ENCODE measurements around the gene UQCRQ. TPM values are rescaled to one million over a fixed set of nuclear protein-coding genes. Genes with fewer than 3 reads are reported as not detected.

The UQCRQ gene
- total RNA-seq, 1 experiment from 2014 or later, result 229 TPM

DNA sequence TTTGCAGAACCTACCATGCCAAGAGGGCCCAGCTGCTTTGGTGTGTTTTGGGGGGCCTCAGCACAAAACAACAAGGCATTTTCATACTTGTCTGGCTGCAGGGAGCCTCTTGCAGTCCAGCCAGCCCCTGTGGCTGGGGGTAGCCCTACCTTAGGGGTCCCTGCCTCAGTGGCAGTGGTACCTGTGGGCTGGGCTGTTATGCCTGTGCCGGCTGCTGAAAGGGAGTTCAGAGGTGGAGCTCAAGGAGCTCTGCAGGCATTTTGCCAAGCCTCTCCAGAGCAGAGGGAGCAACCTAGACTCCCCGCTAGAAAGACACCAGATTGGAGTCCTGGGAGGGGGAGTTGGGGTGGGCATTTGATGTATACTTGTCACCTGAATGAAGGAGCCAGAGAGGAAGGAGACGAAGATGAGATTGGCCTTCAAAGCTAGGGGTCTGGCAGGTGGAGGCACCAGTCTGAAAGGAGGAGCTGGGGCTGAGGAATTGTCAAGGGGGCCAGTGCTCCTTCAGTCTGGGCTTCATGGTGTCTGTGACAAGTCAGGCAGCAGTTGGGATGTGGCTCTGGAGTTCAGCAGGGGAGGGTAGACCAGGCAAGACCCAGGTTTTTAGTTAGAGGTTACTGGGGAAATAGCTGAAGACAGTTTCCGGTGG lies 37.5 kb upstream of the UQCRQ start:
- no peak overlapping the region for H3K27ac ChIP-seq
- H3K36me3 ChIP-seq, result no peaks in the 10 kb centered on the region
- no peaks in the 10 kb centered on the region for H3K9me3 ChIP-seq (replicated peaks)
- no peaks in the 10 kb centered on the region for H3K4me1 ChIP-seq
- DNase-seq, result no peak
- no peak overlapping the region for H3K4me3 ChIP-seq
- no peaks in the 10 kb centered on the region for H3K27me3 ChIP-seq

DNA sequence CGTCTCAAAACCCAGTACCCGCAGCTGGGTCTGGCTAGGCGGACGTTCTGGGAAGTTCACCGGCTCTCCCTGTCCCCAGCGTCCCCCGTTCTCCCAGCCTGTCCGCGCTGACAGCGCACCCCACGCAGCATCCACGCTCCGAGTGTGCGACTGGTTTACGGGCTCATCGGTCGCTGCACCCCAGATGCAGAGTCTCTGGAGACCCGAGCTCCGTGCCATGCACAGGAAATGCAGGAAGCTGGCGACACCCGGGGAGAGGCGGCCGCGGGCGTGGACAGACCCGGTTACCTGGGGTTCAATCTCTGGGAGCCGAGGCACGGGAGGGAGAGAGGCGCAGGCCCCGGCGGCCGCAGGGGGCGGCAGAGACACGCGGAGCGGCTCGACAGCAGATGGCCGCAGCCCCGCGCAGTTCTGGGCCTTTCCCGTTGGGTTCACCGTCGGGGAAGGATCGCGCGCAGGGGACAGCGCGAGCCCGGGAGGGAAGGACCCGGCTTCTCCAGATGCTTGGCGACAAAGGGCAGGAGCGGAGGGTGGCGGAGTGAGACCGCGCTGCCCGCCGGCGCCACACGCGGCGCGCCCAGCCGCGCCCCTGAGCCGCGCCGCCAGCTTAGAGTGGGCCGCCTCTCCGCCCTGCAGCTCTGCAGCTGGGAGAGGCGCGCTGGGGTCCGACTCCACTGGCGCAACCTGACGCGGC lies 36.6 kb upstream of the UQCRQ start:
- Histone ChIP-seq H3K36me3 (no peaks in the 10 kb centered on the region), H3K4me3 (peak overlapping the region; percentile 69), H3K27me3 (no peaks in the 10 kb centered on the region), H3K4me1 (no peaks in the 10 kb centered on the region), H3K27ac (no peak overlapping the region), H3K9me3 (replicated peaks) (no peaks in the 10 kb centered on the region)
- DNase-seq, result peak; percentile 72 to 77

DNA sequence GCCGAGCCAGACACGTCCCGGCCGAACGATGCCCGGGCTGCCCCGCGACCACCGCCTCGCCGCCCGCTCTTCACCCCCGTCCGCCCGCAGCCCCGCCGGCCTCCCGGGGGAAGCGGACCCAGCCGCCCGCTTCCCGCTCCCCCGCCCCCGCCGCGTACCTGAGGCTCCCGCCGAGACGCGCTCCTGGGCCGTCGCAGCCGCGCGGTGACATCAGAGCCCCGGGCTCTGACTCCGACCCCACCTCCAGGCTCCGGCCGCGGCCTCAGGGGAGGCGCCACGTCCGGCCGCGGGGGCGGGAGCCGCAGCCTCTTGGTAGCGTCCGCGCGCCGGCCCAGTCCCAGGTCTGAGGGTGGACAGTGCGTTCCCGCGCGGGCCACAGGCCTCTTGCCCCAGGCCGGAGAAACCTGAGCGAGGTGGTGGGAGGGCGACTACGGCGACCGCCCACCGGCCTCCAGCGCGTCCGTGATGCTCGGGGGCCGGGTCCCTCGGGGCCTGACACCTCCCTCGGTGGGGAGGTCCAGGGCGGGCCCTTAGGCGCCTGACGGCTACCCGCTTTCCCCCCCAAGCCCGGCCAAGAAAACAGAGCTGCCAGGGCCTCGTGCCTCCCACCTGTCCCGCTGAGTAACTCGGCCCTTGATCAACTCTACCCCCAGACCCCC lies 35.9 kb upstream of the UQCRQ start, which contains the start of gene SHROOM1:
TSS of gene SHROOM1 (minus strand) at position 212 of the 659 bp plus-strand sequence. CDS start 4,507 bp downstream, outside the sequence.
- no peaks in the 10 kb centered on the region for H3K36me3 ChIP-seq
- H3K4me3 ChIP-seq, result peak within 1 kb of the TSS; percentile 69
- H3K27ac ChIP-seq, result no peak within 1 kb of the TSS
- no peaks in the 10 kb centered on the region for H3K4me1 ChIP-seq
- peak; percentile 33 to 42 for DNase-seq
- no peaks in the 10 kb centered on the region for H3K9me3 ChIP-seq (replicated peaks)
- no peaks in the 10 kb centered on the region for H3K27me3 ChIP-seq

DNA sequence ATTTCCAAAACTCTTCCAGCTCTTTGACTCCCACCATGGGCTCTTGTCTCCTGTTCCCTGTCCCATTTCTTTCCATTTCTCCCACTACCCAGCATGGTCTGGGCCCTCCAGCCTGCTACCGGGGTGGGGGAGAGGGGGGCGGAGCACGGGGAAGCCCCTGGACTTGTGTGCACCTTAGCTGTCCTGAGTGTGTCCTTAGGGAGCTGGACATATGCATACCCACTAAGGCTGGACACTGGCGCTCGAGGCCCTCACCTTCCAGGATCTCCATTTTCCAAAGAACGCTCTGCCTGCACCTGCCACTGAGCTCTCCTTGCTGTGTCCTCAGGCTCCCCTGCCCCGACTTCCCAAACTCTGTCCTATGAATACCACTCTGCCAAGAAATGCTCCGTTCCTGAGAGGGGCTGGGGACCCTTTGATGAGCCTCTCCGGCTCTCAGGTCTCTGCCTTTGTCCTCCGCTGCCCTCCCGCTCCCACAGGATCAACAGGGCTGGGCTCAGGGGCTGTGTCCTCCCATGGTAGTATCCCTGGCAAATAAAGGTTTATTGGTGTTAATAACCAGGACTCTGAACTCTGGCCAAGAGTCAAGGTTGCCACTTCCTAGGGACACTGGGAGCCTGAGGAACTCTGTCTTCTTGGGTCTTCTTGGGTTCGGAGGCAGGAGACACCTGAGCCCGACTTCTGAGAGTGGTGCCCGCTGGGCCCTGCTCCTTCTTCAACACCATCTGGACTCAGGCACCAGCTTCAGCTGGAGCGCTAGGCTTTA lies 35.2 kb upstream of the UQCRQ start:
- Histone ChIP-seq H3K9me3 (replicated peaks) (no peaks in the 10 kb centered on the region), H3K4me1 (no peaks in the 10 kb centered on the region), H3K27ac (no peak overlapping the region), H3K27me3 (no peaks in the 10 kb centered on the region), H3K4me3 (peak overlapping the region; percentile 69), H3K36me3 (no peaks in the 10 kb centered on the region)
- DNase-seq, result no peak

DNA sequence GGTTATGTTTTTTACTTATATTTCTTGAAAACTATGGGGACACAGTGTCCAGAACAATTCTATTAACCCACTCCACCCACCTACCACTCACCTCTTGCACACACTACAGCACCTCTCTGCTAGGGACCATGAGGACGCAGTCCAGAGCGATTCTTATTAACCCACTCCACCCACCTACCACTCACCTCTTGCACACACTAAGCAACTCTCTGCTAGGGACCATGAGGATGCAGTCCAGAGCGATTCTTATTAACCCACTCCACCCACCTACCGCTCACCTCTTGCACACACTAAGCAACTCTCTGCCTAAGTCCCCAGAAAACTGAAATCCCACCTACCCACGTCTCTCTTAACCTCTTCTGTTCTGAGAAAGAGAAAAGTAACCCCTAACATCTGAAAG lies 33.8 kb upstream of the UQCRQ start:
- no peaks in the 10 kb centered on the region for H3K9me3 ChIP-seq (replicated peaks)
- no peak overlapping the region for H3K27ac ChIP-seq
- no peak overlapping the region for H3K4me3 ChIP-seq
- H3K36me3 ChIP-seq, result no peaks in the 10 kb centered on the region
- H3K4me1 ChIP-seq, result no peaks in the 10 kb centered on the region
- no peak for DNase-seq
- no peaks in the 10 kb centered on the region for H3K27me3 ChIP-seq

DNA sequence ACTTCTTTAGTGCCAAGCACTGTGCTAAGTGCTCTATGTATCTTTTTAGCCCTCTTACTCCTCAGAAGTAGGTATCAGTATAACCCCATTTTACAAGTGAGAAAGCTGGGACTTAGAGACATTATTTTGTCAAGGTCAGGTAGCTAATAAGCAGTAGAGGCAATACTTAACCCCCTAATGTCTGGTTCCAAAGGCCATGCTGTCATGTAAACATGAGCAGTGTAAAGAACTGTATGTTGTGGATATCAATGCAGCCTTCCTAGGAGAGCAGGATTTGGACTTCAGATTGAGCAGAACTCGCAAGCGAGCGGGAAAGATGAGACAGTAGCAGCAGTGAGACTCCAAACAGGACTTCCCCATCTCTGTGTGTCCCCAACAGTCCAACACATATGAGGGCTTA lies 32.4 kb upstream of the UQCRQ start:
- no peak for DNase-seq
- no peaks in the 10 kb centered on the region for H3K9me3 ChIP-seq (replicated peaks)
- no peaks in the 10 kb centered on the region for H3K36me3 ChIP-seq
- H3K4me1 ChIP-seq, result no peaks in the 10 kb centered on the region
- no peak overlapping the region for H3K4me3 ChIP-seq
- H3K27me3 ChIP-seq, result no peaks in the 10 kb centered on the region
- H3K27ac ChIP-seq, result no peak overlapping the region

DNA sequence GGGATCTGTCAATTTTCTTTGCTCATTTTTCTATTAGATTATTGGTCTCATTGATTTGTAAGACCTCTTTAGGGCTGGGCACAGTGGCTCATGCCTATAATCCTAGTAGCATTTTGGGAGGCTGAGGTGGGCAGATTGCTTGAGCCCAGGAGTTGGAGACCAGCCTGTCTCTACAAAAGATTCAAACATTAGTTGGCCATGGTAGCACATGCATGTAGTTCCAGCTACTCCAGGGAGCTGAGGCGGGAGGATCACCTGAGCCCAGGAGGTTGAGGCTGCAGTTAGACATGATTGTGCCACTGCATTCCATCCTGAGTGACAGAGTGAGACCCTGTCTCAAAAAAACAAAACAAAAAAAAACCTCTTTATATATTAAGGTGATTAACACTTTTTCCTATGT lies 29.6 kb upstream of the UQCRQ start:
- Histone ChIP-seq H3K9me3 (replicated peaks) (no peaks in the 10 kb centered on the region), H3K4me3 (no peak overlapping the region), H3K4me1 (no peaks in the 10 kb centered on the region), H3K36me3 (no peaks in the 10 kb centered on the region), H3K27ac (no peak overlapping the region), H3K27me3 (no peaks in the 10 kb centered on the region; the same call in 1 of the 2 replicates)
- no peak for DNase-seq

DNA sequence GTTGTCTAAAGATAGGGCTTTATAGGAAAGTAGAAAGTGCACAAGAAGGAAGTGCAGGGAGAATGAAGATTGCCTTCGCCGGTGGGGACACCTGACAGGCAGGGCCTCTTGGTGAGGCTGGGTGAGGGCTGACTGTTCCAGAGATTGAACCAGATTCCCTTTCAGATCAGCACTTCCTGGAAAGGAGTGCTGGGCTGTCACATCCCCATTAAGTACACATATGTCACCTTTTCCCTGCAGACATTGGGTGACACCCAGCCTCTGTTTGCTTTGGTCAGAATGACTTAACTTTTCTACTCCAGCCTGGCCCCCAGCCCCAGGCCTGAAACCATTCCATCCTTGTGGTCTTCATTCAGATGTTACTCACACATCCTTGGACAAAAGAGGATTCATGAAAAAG lies 28.6 kb upstream of the UQCRQ start:
- no peak for DNase-seq
- no peak overlapping the region for H3K4me3 ChIP-seq
- no peak overlapping the region for H3K27ac ChIP-seq
- no peaks in the 10 kb centered on the region for H3K4me1 ChIP-seq
- no peaks in the 10 kb centered on the region for H3K36me3 ChIP-seq
- no peaks in the 10 kb centered on the region for H3K9me3 ChIP-seq (replicated peaks)
- H3K27me3 ChIP-seq, result no peaks in the 10 kb centered on the region; the same call in 1 of the 2 replicates

DNA sequence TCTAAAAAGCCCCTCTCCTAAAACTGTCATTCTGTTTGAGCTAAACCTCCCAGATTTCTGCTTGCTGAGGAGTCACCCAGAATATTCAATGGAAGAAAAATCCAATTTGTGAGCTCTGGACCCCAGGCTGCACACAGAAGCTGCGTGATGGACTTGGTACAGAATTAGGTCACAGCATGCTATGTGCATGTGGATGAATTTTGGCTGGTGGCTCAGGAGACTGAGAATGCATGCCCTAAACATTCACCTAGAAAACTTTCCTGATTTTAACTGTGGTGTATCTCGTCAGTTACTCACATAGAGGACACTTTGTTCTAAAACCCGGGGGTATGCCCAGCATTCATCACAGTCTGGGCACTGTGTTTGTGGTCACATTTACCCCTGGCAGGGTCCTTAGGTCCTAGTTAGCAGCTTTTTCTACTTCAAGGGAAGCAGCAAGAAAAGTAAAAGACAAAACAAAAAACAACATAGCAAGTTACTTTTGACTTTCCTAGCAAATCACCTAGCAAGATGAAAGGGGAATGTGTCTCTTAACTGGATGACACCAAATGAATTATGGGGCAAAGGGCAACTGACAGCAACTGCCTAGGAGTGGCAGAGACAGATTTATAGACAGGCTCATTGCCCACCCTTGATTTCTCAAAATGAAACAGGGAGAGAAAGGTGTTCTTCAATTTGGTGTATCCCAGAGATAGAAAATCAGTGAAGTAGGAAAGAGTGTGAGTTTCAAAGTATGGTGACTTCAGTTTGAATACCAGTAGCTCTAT lies 27.7 kb upstream of the UQCRQ start:
- no peaks in the 10 kb centered on the region for H3K4me1 ChIP-seq
- no peaks in the 10 kb centered on the region for H3K9me3 ChIP-seq (replicated peaks)
- H3K4me3 ChIP-seq, result no peak overlapping the region
- DNase-seq, result no peak
- H3K36me3 ChIP-seq, result no peaks in the 10 kb centered on the region
- H3K27ac ChIP-seq, result no peak overlapping the region
- H3K27me3 ChIP-seq, result no peaks in the 10 kb centered on the region; the same call in 1 of the 2 replicates

DNA sequence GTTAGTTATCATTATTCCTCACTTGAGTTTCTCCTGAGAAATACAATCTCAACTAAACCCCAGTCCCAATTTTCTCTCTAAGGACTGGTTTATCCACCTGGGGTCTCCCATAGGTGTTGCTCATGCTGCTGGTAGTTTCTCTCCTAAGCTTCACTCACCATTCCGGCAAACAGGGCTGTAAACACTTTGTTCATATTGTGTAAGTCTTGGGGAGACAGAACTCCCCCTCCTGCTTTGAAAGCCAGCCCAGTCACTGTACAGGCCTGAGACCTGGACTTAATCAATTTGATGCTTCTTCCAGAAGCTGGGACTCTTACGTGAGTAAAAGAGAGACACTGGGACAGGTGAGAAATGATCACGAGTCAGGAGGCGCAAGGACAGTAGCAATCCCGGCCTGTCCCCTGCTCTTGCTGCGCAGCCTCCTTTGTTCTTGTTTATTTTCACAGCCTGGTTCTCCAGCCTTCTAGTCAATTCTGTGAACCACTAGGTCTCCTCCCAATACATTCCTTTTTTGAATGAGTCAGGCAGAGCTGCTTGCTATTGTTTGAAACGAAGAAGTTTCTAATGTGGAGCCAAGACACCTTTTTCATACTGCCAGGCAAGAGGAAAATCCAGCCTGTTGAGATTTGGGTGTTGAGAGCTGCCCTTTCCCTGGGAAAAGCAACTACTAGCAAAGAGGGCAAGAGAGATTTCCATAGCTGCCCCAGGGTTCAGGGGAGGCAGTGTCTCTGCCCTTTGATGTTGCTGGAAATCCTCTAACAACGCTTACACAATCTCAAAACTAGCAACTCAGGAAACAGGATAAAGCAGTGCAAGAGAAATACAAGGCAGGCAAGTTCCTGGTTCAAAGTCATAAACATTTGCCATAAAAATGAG lies 26.8 kb upstream of the UQCRQ start:
- Histone ChIP-seq H3K9me3 (replicated peaks) (no peaks in the 10 kb centered on the region), H3K27ac (no peak overlapping the region), H3K4me3 (no peak overlapping the region), H3K4me1 (no peaks in the 10 kb centered on the region), H3K27me3 (no peaks in the 10 kb centered on the region; the same call in 1 of the 2 replicates), H3K36me3 (no peaks in the 10 kb centered on the region)
- no peak for DNase-seq

DNA sequence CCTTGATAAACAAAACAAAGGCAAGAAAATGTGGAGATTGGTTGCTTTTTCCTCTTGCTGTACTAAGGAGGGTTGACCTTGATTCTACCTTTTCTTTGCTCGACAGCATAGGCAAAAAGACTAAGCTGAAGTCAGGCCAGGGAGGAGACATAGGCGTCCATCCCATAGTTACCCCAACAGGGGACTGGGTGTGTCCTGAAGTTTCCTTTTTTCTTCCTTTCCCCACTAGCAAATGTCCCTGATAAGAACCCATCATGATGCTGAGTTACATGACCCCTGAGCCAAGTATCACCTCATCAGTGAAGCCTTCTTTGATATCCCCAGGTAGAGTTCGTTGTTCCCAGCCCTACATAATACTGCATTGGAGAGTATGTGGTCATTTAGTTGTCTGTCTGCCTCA lies 26.1 kb upstream of the UQCRQ start:
- DNase-seq, result no peak
- no peak overlapping the region for H3K4me3 ChIP-seq
- no peaks in the 10 kb centered on the region for H3K9me3 ChIP-seq (replicated peaks)
- H3K27ac ChIP-seq, result no peak overlapping the region
- no peaks in the 10 kb centered on the region for H3K4me1 ChIP-seq
- H3K36me3 ChIP-seq, result no peaks in the 10 kb centered on the region
- H3K27me3 ChIP-seq, result no peaks in the 10 kb centered on the region; the same call in 1 of the 2 replicates

DNA sequence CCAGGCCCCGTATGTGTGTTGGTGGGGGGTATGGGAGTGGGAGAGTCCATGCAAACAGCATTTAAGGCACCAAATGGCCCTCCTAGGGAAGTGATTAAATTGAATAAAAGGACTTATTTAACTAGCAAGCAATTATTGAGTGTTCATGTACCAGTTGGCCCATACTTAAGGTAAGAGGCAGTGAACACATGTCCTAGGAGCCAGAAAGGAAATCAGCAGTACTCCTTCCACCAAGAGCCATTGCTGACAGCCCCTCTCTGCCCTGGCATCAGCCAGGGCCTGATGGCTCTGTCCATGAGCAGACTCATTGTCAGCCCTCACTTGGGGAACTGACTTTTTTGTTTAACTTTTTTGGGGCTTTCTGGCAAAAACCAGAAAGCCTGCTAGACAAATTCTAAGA lies 25.5 kb upstream of the UQCRQ start:
- H3K9me3 ChIP-seq (replicated peaks), result no peaks in the 10 kb centered on the region
- no peaks in the 10 kb centered on the region; the same call in 1 of the 2 replicates for H3K27me3 ChIP-seq
- no peaks in the 10 kb centered on the region for H3K36me3 ChIP-seq
- no peaks in the 10 kb centered on the region for H3K4me1 ChIP-seq
- no peak overlapping the region for H3K4me3 ChIP-seq
- no peak overlapping the region for H3K27ac ChIP-seq
- DNase-seq, result no peak

DNA sequence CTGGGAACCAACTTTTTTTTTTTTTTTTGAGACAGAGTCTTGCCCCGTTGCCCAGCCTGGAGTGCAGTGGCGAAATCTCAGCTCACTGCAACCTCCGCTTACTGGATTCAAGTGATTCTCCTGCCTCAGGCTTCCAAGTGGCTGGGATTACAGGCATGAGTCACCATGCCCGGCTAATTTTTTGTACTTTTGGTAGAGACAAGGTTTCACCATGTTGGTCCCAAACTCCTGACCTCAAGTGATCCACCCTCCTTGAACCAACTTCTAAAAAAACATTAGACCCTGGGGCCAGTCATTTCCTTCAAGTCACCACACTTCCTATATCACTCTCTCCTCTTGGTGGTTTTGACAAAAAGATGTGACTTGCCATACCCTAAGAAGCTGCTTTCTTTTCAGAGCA lies 25.1 kb upstream of the UQCRQ start:
- no peaks in the 10 kb centered on the region for H3K4me1 ChIP-seq
- no peak overlapping the region for H3K4me3 ChIP-seq
- H3K27me3 ChIP-seq, result no peaks in the 10 kb centered on the region; the same call in 1 of the 2 replicates
- H3K9me3 ChIP-seq (replicated peaks), result no peaks in the 10 kb centered on the region
- DNase-seq, result no peak
- H3K36me3 ChIP-seq, result no peaks in the 10 kb centered on the region
- H3K27ac ChIP-seq, result no peak overlapping the region

Measured in SJCRH30 (cell line).